Measurements from ENCODE around the gene KCNT1. TPM values are rescaled to one million over a fixed set of nuclear protein-coding genes. Genes with fewer than 3 reads are reported as not detected.

Gene KCNT1
- total RNA-seq, 2 experiments from 2014 or later, result not detected

- Mint-ChIP-seq H3K4me3 (no peak overlapping the region), H3K27ac (no peak overlapping the region), H3K9me3 (ENCODE audit: low read depth) (no peaks in the 10 kb centered on the region), H3K36me3 (no peaks in the 10 kb centered on the region), H3K4me1 (no peaks in the 10 kb centered on the region), H3K27me3 (no peaks in the 10 kb centered on the region)
- DNase-seq (no peak), ATAC-seq (no peak)
- CTCF ChIA-PET, result no interaction called here
Observed at GRCh38 chr9:135697226-135697625, 4.8 kb upstream of the KCNT1 start.

GRCh38 chr9:135698236-135698635 lies 3.7 kb upstream of the KCNT1 start:
- H3K4me1 Mint-ChIP-seq, result no peaks in the 10 kb centered on the region
- DNase-seq, result no peak
- no peak for ATAC-seq
- H3K4me3 Mint-ChIP-seq, result no peak overlapping the region
- H3K27me3 Mint-ChIP-seq, result no peaks in the 10 kb centered on the region
- H3K27ac Mint-ChIP-seq, result no peak overlapping the region
- CTCF ChIA-PET, result no interaction called here
- no peaks in the 10 kb centered on the region for H3K9me3 Mint-ChIP-seq (ENCODE audit: low read depth)
- no peaks in the 10 kb centered on the region for H3K36me3 Mint-ChIP-seq

- H3K4me1 Mint-ChIP-seq, result no peaks in the 10 kb centered on the region
- H3K9me3 Mint-ChIP-seq (ENCODE audit: low read depth), result no peaks in the 10 kb centered on the region
- CTCF ChIA-PET, result no interaction called here
- H3K27me3 Mint-ChIP-seq, result no peaks in the 10 kb centered on the region
- H3K27ac Mint-ChIP-seq, result no peak overlapping the region
- no peak for DNase-seq
- ATAC-seq, result no peak
- no peak overlapping the region for H3K4me3 Mint-ChIP-seq
- no peaks in the 10 kb centered on the region for H3K36me3 Mint-ChIP-seq
Observed at GRCh38 chr9:135698767-135699166, 3.2 kb upstream of the KCNT1 start.

- no peak within 1 kb of the TSS for H3K27ac Mint-ChIP-seq
- no peaks in the 10 kb centered on the region for H3K9me3 Mint-ChIP-seq (ENCODE audit: low read depth)
- no peaks in the 10 kb centered on the region for H3K4me1 Mint-ChIP-seq
- ATAC-seq (no peak), DNase-seq (no peak)
- no peaks in the 10 kb centered on the region for H3K27me3 Mint-ChIP-seq
- H3K36me3 Mint-ChIP-seq, result no peaks in the 10 kb centered on the region
- CTCF ChIA-PET, result no interaction called here
- no peak within 1 kb of the TSS for H3K4me3 Mint-ChIP-seq
Observed at GRCh38 chr9:135699440-135699839, 2.5 kb upstream of the KCNT1 start, which contains the start of gene SOHLH1. TSS of gene SOHLH1 (minus strand) at chr9:135699481. CDS start at chr9:135699467, 14 bp downstream.

- ATAC-seq, result no peak
- Mint-ChIP-seq H3K9me3 (ENCODE audit: low read depth) (no peaks in the 10 kb centered on the region), H3K27me3 (no peaks in the 10 kb centered on the region), H3K36me3 (no peaks in the 10 kb centered on the region), H3K27ac (no peak overlapping the region), H3K4me3 (no peak overlapping the region), H3K4me1 (no peaks in the 10 kb centered on the region)
- CTCF ChIA-PET, result no interaction called here
- no peak for DNase-seq
Observed at GRCh38 chr9:135700525-135700924, 1.5 kb upstream of the KCNT1 start.

GRCh38 chr9:135701067-135701958 lies 672 bp upstream of the KCNT1 start:
- Mint-ChIP-seq H3K27me3 (no peaks in the 10 kb centered on the region), H3K36me3 (no peaks in the 10 kb centered on the region), H3K27ac (no peak overlapping the region), H3K4me3 (no peak overlapping the region), H3K9me3 (ENCODE audit: low read depth) (no peaks in the 10 kb centered on the region), H3K4me1 (no peaks in the 10 kb centered on the region)
- ATAC-seq (peak; percentile 18), DNase-seq (no peak)
- CTCF ChIA-PET, result interaction anchor here (1.2 kb wide), 1 partner anchor 379 kb away, joined by 3 read pairs; no protein-coding TSS in a partner anchor

- Mint-ChIP-seq H3K27ac (no peak overlapping the region), H3K27me3 (no peaks in the 10 kb centered on the region), H3K4me1 (no peaks in the 10 kb centered on the region), H3K9me3 (ENCODE audit: low read depth) (no peaks in the 10 kb centered on the region), H3K36me3 (no peaks in the 10 kb centered on the region), H3K4me3 (no peak overlapping the region)
- no peak for DNase-seq
- CTCF ChIA-PET, result interaction anchor here (0.6 kb wide), 1 partner anchor 467 kb away, joined by 4 read pairs; no protein-coding TSS in a partner anchor
- ATAC-seq, result no peak
Observed at GRCh38 chr9:135703726-135704125, 1.7 kb downstream of the KCNT1 start.

- CTCF ChIA-PET, result interaction anchor here (0.6 kb wide), 1 partner anchor 466 kb away, joined by 4 read pairs; no protein-coding TSS in a partner anchor
- ATAC-seq, result no peak
- Mint-ChIP-seq H3K4me1 (no peaks in the 10 kb centered on the region), H3K4me3 (no peak overlapping the region), H3K27me3 (no peaks in the 10 kb centered on the region), H3K27ac (no peak overlapping the region), H3K36me3 (no peaks in the 10 kb centered on the region), H3K9me3 (ENCODE audit: low read depth) (no peaks in the 10 kb centered on the region)
- DNase-seq, result no peak
Observed at GRCh38 chr9:135704483-135704882, 2.5 kb downstream of the KCNT1 start.

- H3K9me3 Mint-ChIP-seq (ENCODE audit: low read depth), result no peaks in the 10 kb centered on the region
- no peaks in the 10 kb centered on the region for H3K4me1 Mint-ChIP-seq
- no peaks in the 10 kb centered on the region for H3K36me3 Mint-ChIP-seq
- no peaks in the 10 kb centered on the region for H3K27me3 Mint-ChIP-seq
- CTCF ChIA-PET, result no interaction called here
- DNase-seq (no peak), ATAC-seq (no peak)
- no peak overlapping the region for H3K4me3 Mint-ChIP-seq
- no peak overlapping the region for H3K27ac Mint-ChIP-seq
Observed at GRCh38 chr9:135705376-135705775, 3.4 kb downstream of the KCNT1 start.

GRCh38 chr9:135706288-135706687 lies 4.3 kb downstream of the KCNT1 start:
- peaks cover 3% of the 10 kb centered on the region for H3K27me3 Mint-ChIP-seq
- DNase-seq (no peak), ATAC-seq (no peak)
- H3K4me3 Mint-ChIP-seq, result no peak overlapping the region
- H3K27ac Mint-ChIP-seq, result no peak overlapping the region
- no peaks in the 10 kb centered on the region for H3K36me3 Mint-ChIP-seq
- CTCF ChIA-PET, result no interaction called here
- no peaks in the 10 kb centered on the region for H3K4me1 Mint-ChIP-seq
- no peaks in the 10 kb centered on the region for H3K9me3 Mint-ChIP-seq (ENCODE audit: low read depth)

- Mint-ChIP-seq H3K27me3 (peaks cover 7% of the 10 kb centered on the region), H3K4me3 (no peak overlapping the region), H3K36me3 (no peaks in the 10 kb centered on the region), H3K27ac (no peak overlapping the region), H3K9me3 (ENCODE audit: low read depth) (no peaks in the 10 kb centered on the region), H3K4me1 (no peaks in the 10 kb centered on the region)
- CTCF ChIA-PET, result no interaction called here
- no peak for DNase-seq
- no peak for ATAC-seq
Observed at GRCh38 chr9:135707252-135708138, 5.5 kb downstream of the KCNT1 start.

- H3K4me3 Mint-ChIP-seq, result no peak overlapping the region
- H3K36me3 Mint-ChIP-seq, result no peaks in the 10 kb centered on the region
- no peaks in the 10 kb centered on the region for H3K9me3 Mint-ChIP-seq (ENCODE audit: low read depth)
- no peak overlapping the region for H3K27ac Mint-ChIP-seq
- no peaks in the 10 kb centered on the region for H3K4me1 Mint-ChIP-seq
- ATAC-seq, result no peak
- H3K27me3 Mint-ChIP-seq, result peaks cover 10% of the 10 kb centered on the region
- CTCF ChIA-PET, result no interaction called here
- DNase-seq, result no peak
Observed at GRCh38 chr9:135708164-135708563, 6.2 kb downstream of the KCNT1 start.

- Mint-ChIP-seq H3K4me3 (no peak overlapping the region), H3K4me1 (peaks cover 1% of the 10 kb centered on the region), H3K27me3 (peaks cover 28% of the 10 kb centered on the region), H3K36me3 (no peaks in the 10 kb centered on the region), H3K27ac (no peak overlapping the region), H3K9me3 (ENCODE audit: low read depth) (no peaks in the 10 kb centered on the region)
- ATAC-seq, result no peak
- DNase-seq, result no peak
- CTCF ChIA-PET, result no interaction called here
Observed at GRCh38 chr9:135711391-135711790, 9.4 kb downstream of the KCNT1 start.
